GM19023 (cell line): ENCODE measurements around the gene GBF1.

Source experiments
- ATAC-seq: cut with Tn5 transposase; IDR thresholded peaks from one replicate; pipeline ENCODE4 v1.9.1; 2021; ENCODE audit warnings: mild to moderate bottlenecking, moderate library complexity; ENCODE audit not compliant: unreplicated experiment

GBF1 gene

DNA sequence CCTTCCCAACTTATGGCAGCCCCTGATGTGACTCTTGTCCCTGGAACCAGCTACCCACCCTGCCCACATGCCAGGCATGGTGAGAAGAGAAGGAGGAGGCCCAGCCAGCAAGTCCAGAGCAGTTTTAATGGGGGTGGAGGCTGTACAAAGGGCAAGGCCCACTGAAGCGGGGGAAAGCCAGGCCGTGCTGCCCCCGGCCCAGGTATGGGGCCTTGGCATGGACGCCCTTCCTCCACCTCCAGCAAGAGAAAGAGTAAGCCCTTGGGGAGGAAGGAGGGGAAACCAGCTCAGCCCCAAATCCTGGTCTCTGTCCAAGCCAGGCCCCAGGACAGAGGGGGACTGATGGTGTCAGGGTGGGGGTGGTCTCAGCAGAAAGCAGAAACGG lies 157.2 kb downstream of the GBF1 start:
- no peak for ATAC-seq

DNA sequence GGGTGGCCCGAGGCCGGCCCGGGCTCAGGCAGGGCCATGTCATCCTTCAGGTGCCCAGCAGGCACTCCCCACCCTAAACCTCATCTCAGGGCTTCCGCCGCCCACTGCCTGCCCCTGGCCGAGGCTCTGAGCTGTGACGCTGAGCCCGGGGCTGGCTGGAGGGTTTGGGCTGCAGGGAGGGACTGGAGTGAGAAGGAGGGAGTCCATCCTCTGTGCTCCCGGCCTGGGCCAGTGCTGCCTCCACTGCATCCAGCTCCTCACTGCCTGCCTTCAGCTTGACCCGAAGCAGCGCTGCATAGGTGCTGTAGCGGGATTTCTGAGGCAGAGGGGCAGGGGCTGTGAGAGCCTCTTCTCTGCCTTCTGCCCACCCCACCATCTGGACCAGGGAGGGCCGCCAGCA lies 157.8 kb downstream of the GBF1 start:
- ATAC-seq: no peak

DNA sequence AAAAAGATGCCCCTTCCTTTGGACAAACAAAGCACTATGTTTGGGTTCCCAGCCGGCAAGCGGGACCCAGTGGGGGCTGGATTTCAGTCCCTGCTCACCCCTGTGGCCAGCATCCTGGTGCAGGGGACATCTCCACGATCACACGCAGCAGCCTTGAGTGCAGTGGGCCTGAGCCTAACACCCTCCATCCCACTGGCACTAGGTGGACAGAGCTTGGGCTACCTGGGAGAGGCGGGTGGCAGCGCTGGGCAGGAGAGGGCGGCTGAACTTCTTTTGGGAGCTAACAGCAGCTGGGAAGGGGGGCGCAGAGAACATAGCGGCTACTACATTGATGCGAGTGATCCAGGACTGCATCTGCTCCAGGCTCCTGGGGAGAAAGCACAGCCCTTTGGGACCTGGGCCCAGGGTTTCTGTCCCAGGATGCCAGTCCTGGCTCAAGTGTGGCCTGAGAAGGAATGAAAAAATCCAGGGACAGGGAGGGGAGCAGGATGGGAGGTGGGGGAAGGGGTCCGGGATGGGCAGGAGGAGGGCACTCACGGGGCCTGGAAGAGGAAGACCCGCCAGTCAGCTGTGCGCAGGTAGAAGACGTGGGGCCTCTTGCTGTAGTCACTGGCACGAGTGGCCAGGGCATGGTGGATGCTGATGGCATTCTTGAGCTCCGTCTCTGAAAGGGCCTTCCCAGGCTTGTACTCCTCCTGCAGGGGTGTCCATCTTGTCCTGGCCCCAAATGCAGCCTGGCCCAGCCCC lies 159.2 kb downstream of the GBF1 start:
- ATAC-seq: no peak

DNA sequence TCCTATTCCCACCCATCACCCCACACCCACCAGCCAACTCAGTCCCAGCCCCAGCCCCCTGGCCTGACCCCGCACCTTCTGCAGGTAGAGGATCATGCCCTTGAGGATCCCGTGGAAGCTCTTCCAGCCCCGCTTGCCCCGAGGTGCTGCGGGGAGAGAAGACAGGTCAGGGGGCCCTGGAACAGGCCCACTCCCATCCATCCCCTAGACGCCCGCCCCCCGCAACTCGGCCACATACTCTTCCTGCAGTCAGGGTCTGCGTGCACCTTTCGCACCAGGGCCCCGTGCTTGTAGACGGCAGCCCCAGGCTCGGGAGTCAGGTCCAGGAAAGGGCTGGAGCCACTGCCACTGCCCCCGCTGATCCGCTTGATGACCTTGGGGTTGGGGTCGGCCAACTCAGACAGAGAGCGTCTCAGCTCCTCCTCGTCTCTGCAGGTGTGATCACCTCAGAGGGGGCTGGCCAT lies 159.8 kb downstream of the GBF1 start:
- no peak for ATAC-seq

DNA sequence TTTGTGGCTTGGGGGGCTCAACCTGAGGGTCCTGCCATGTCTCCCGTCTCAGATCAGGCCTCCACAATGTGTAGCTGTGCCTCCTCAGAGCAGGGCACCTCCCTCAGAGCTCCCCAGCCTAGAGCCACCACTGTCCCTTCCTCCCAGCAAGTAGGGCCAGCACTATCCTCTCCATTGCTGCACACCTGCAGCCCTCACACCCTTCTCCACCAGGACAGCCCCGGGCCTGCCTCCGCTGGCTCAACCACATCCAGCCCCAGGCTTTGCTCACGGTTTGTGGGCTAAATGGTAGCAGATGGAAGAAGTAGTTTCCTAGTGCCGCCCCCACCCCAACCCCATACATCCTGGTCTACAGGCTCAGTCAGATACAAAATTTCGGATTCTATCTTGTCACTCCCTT lies 160.3 kb downstream of the GBF1 start:
- no peak for ATAC-seq

DNA sequence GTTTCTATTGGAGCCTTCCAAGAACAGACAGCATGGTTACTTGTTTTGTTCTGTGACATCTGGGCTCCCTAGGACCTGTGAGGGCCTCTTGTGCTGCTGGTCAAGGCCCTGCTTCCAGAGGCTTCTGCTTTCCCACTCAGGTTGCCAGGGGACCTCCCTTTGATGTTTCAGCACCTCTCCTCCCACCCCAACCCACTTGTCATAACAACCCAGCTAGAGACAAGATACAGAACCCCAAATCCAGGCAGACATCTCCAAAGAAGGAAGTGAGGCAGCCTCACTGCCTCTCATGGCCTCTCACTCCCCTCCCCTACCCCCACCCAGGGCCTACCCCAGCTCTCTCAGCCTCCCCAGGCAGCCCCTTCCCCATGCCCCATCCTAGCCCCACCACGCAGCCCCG lies 161.5 kb downstream of the GBF1 start:
- no peak for ATAC-seq

DNA sequence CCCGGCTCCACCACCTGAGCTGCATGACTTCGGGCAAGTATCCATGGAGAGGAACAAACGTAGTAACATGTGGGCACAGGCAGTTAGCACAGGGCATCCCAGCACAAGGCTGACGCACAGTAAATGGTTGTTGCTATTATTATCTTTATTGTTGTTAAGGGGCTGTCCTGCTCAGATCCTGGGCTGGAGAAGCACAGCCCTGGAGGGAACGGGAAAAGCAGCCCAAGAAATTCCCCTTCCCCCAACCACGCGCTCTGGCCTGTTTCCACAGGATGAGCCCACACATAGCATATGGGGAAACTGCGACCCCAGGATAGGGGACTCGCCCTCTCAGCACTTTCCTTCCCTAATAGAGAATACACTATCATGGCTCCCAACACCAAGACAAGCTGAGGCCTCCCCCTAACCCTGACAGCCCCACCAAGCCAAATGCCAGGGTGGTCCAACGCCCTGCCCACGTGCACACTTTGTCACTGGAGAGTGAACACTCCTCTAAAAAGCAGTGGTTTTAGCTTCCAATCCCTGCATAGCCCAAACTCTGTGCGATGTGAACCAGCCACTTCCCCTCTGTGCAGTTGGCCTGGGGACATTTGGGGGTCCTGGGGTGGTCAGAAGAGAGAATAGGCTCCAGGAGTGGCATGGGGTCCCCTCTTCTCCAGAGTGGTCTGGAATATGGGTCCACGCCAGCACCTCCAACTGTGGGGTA lies 162.2 kb downstream of the GBF1 start:
- ATAC-seq: no peak

DNA sequence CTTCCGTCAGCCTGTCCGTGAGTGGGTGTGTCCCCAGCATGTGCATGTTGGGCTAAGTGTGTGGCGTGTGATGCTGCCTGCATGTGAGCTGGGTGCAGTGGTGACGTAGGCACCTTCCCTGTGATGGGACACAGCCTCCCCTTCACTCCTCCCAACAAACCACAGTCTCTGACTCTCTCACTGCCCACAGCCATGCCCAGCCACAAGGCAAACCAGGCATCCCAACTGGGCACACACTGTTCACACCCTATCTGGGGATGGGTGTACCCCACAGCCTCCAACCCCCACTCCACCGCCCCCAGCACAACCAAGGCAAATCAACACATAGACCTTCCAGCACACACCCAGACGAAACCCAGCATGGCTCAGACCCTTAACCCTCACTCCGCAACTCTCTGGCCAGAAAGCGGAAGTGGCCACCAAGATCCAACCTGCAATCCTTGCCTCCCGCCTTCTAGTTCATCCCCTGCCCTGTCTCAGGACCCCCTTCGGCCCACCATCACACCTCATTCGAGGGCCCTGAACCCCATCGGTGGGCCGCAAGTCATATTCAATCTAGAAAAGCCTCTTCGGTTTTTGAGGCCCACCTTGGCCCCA lies 162.9 kb downstream of the GBF1 start:
- ATAC-seq: no peak

DNA sequence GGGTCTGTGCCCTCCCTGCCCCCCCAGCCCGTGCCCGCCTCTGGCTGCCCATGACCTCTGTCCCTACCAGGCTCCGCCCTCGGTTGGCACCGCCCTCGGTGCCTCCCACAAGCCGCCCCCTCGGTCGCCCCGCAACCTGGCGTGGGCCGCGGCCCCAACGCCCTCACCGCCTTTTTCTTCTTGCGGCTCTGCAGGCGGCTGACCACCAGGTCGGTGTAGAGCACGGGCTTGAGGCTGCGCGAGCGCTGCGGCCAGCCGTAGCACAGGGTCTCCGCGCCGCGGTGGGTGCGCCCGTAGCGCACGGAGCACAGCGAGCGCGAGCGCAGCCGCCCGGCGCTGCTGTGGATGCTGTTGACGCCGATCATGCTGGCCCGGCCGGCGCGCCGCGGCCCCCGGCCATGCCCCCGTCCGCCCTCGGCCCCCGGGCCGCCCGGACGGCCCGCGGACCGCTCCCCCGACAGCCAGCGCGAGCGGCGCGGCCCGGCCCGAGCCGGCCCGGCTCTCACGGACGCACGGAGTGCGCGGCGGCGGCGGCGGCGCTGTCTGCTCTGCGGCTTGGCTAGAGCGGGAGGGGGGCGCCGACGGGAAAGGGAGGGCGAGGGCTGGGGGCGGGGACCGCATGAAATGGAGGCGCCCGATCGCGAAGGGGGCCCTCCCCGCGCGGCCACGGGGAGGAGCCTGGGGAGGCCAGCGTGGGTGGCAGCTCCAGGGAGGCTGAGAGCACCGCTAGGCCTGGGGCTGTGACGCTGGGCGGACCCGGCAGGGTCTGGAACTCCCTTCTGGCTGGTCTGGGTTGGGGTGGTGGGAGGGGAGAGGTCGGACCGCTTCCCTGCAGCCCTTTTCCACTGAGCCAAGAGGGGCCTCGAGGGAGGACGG lies 163.6 kb downstream of the GBF1 start:
- no peak for ATAC-seq

DNA sequence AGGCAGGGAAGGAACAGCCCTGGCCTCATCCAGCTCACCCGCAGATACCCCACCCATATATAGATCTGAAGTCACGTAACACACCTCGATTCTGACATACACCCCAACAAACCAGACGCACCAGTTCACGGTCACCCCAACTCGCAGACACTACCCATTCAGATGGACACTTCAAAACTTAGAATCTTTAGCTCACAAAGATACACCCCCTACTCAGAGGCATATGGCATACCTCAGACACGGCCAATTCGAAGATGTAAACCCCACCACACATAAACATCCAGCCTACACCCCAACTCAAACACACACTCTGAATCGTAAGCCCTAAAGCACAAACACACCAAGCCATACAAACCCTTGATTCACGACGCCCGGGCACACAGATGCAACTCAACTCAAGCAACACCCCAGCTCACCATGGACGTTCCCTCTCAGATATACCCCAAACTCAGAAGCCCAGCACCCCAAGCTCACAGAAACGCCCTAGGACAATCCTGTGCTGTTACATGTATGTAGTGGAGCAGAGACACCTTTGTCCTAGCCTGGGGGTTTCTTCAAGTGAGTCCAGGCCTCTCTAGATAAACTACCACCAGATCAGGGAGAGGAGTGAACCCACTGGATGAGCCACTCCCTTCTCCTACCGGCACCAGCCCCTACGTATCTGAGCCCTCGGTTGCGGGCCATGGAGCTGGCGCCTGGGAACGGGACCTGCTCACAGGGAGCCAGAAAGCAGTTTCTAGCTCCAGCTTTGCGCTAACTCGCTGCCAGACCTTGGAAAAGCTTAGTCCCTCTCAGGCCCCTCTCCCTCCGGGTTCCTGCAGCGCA lies 164.5 kb downstream of the GBF1 start:
- ATAC-seq: no peak

DNA sequence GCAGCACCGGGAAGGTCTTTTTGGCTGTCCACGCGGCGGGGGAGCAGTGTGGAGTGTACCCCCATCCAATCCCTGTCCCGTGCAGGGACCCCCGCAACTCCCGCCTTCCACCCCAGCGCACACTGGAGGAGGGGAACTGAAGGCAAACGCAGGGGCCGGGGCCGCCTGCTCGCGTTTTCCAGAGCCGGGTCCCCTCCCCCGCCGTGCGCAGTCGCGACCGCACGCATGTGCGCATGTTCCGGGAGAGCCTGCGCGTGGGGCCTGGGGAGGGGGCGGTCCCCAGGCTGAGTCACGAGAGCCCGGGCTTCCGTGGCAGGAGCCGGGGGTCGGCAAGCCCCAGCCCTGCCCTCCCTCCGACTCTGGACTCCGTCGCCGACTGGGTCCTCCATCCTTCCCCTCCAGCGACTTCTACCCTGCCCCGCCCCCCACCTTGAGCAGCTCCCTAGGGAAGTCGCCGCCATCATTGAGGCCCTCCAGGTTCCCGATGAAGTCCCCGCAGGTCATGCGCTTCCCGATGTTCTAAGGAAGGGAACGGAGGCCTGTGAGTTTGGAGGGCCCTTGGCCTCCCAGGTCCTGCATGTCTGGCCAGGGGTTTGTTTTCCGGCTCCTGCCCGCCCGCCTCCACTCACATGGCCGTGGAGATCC lies 165.2 kb downstream of the GBF1 start:
- ATAC-seq: no peak

DNA sequence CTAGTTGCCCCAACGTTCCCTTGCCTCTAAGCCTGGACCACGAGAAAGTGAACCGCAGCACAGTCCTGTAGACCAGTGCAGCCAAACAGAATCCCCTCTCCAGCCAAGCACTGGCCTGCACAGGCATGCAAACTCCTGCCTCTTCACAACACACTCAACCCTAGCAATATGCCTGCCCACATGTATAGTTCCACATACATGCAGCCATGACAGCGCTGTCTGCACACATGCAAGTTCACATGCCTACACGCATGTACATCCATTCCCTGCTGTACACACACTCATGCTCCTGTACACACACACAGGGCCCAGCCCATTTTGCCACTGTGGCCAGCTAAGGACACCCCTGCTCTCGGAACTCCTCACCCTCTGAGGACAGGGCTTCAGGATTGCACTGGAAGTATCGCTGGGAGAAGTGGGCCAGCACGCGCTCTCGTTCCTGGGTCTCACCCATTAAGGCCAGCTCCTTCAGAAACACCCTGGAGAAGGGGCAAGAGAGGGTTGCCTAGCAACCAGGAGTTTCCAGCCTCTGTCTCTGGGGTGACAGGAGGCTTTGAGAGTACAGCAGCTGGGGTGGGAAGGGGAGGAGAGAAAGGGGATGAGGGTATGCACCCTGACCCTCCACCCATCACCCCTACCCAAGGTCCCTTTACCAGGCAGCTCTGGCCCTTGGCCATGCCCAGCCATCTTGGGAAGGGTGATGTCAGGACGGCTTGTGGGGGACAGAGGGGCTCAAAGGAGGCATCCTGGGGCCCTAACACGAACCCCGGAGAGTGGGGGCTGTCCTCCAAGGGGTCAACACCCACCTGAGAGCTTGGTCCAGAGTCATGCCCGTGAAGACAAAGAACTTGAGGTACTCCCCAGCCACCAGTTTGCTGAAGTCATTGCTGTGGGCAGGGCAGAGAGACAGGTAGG lies 166.3 kb downstream of the GBF1 start:
- ATAC-seq: no peak

DNA sequence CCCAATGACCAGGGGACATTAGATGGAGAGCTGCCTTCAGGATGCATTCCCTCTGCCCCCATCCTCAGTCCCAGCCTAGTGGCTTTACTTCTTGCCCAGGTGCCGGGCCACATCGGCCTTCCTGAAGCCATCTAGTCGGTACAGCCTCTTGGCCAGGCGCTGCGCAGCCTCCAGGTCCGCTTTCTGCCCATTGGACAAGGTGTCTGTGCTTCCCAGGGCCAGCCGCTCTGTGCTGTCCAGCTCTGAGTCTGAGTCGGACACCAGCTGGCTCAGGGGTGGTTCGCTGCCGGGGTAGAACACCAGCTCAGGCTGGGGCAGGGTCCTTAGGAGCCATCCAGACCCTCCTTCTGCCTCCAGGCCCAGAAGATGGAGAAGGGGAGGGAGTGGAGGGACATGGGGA lies 167.0 kb downstream of the GBF1 start:
- ATAC-seq: no peak

DNA sequence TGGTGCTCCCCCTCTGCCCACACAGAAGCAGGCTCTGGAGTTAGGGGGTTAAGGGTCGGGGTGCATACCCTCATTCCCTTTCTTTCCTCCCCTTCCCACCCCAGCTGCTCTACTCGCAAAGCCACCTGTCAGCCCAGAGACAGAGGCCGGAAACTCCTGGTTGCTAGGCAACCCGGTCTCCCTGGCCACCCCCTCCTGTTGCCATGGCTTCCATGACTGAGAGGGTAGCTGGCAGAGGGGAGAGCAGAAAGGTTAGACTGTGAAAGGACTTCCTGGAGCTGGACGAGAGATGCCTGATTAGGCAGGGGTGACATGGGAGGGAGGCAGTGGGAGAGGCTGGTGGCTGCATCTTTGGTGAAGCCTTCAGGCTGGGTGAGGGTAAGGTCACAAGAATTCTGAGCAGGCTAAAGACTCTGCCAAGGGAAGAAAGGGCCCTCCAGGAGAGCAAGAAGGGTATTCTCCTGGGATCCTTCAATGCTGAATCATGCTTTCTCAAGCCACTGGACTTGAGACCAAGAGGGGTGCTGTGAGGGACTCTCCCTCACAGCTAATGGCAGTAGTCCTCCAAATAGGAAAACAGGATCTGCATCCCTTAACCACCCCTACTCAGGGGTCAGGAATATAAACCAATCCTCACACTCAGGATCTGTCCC lies 167.8 kb downstream of the GBF1 start:
- no peak for ATAC-seq

DNA sequence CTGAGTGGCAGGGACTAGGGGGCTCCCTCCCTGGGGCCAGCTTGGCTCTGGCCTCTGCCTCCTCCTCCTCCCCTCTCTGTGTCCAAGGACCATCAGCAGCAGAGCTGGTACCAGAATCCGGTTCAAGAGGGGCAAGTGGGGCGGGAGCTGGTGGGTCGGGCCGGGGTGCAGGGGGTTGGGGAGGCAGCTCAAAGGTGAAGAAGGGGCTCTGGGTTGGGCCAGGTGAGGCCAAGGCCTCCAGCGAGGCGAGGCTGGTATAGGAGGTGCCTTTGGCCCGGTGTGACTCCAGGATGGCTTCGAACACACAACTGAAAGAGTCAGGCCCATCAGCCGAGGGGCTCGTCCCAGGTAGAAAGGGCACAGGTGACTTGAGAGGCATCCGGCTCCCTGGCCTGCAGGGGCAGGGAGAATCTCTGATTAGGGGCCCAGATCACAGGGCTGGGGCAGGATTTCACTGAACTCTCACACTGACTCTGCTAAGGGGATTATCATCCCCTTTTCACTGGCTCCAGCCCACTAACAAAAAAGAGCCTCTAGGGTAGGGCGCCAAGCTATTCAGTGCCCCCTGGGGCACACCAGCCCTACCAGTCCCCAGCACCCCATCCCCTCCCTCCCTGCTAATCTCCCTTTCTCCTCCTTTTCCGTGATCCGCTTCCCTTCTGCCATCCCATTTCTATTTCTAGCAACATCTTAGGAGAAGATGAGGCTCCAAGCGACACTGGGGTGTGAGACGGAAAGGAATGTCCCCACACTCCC lies 168.7 kb downstream of the GBF1 start:
- ATAC-seq: no peak

DNA sequence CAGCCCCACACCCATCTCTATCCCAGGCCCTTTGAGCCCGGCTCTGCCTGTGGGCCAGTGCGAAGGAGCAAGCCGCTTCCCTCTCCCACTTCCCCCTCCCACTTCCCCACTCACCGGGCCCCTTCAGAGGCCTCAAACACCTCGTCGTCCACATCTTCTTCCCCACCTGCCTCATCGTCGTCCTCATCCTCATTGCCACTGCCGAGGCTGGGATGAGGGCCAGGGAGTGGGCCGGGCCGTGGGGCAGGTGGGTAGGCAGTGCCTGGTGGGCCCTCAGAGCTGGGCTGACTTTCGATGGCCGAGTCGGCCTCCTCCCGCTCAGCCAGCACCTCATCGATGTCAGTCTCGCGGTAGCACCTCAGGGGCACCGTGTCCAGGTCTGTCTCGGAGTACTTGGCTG lies 169.4 kb downstream of the GBF1 start:
- no peak for ATAC-seq

DNA sequence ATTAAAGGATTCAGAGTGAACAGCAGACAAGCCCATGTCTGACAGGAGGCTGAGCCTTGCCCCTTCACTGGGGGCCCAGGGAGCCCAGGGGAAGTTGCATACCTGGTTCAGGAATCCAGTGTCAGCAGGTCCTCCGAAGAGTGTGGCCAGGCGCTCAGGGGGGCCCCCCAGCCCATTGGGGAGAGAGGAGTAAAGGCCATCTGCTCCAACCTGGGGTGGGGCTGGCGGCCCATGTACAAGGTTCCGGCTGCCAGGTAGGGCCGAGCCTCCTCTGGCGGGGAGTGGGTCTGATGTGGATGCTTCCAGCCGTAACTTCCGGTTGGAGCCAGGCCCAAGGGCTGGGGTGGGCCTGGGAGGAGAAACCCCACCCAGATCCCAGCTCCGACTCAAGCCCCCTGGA lies 171.0 kb downstream of the GBF1 start:
- no peak for ATAC-seq

DNA sequence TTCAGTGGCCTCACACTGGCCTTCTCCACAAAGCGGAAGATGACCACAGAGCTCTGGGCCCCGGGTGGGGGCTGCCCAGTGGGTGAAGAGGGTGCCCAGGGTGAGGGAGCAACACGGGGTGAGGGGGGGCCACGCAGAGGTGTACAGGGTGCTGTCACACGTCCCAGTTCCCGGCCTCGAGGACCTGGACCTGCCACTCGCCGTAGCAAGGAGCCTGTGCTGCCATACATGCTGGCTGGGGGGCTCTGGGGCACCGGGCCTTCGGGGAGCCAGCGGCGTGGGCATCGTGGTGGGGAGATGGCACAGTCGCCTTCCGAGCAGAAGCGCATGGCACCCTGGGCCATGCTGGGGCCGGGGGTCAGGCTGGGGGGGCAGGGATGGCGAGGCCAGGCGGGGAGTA lies 171.4 kb downstream of the GBF1 start:
- ATAC-seq: no peak
